Cerebellar cortex (tissue), 1 donor: ENCODE data around the gene SCNN1G.
"Not testable (repeated sequence)": the region's sequence is repeated elsewhere in the genome, so short reads cannot be mapped to it uniquely, and the experiment has no call there.

Experiments used
- DNase-seq: peaks from one replicate; pipeline ENCODE4 v3.0.0-alpha.2; 2015; ENCODE audit warnings: low spot score

Gene SCNN1G

GRCh38 chr16:23249830-23250229 lies 67.3 kb downstream of the SCNN1G start:
- no peak for DNase-seq

GRCh38 chr16:23252310-23252709 lies 69.8 kb downstream of the SCNN1G start:
- DNase-seq = no peak

GRCh38 chr16:23253650-23254049 lies 71.1 kb downstream of the SCNN1G start:
- not testable (repeated sequence) for DNase-seq

- DNase-seq = no peak
These were observed 71.8 kb downstream of the SCNN1G start for GRCh38 chr16:23254338-23254737.

DNA sequence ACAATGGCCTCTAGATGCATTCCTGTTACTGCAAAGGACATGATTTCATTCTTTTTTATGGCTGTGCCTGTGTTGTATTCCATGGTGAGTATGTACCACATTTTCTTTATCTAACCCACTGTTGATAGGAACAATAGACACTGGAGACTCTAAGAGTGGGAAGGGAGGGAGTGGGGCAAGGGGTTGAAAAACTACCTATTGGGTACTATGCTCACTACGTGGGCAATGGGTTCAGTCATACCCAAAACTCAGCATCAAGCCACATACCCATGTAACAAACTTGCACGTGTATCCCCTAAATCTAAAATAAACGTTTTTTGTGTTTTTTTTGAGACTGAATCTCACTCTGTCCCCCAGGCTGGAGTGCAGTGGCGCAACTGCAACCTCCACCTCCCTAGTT lies 72.5 kb downstream of the SCNN1G start:
- no peak for DNase-seq

- no peak for DNase-seq
These were observed 73.9 kb downstream of the SCNN1G start for GRCh38 chr16:23256440-23256839.

GRCh38 chr16:23257682-23258081 lies 75.1 kb downstream of the SCNN1G start:
- no peak for DNase-seq

DNA sequence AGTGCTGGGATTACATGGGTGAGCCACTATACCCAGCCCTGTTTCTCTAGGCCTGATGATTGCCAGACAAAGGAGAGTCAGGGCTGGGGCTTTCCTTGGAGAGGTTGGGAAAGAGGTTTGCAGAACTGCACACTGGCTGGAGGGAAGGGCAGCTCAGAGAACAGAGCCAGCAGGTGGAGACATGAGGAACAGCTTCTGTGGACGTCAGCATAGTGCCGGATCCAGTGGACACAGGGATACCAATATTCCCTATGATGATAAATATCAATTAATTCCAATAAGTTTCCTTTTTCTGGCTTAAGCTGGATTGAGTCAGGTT lies 76.3 kb downstream of the SCNN1G start:
- DNase-seq = no peak
